IPS DF 6.9 (cell line): Measurements from ENCODE around the gene CYTH1.

ENCODE experiments used
- DNase-seq: peaks from one replicate; pipeline ENCODE4 v3.0.0-alpha.2; 2013; ENCODE audit warnings: low read depth, low spot score
- H3K27ac ChIP-seq: one replicate; pipeline ENCODE4 v1.5.1; 2013; ENCODE audit warnings: low read length, control low read depth
- H3K27me3 ChIP-seq: 2 replicates; pipeline ENCODE4 v1.6.1; 2013; ENCODE audit warnings: mild to moderate bottlenecking, low read length; ENCODE audit not compliant: control insufficient read depth, insufficient read depth
- H3K36me3 ChIP-seq: 2 replicates; pipeline ENCODE4 v1.6.1; 2013; ENCODE audit warnings: low read length; ENCODE audit not compliant: control insufficient read depth, insufficient read depth
- H3K4me1 ChIP-seq: 2 replicates; pipeline ENCODE4 v1.6.1; 2013; ENCODE audit warnings: low read length; ENCODE audit not compliant: control insufficient read depth, insufficient read depth
- H3K4me3 ChIP-seq: 2 replicates; pipeline ENCODE4 v1.5.1; 2013; ENCODE audit warnings: mild to moderate bottlenecking, low read length
- H3K9me3 ChIP-seq: 2 replicates; pipeline ENCODE4 v1.6.1; 2013; ENCODE audit warnings: low read length, inconsistent platforms; ENCODE audit not compliant: control insufficient read depth, insufficient read depth
- WGBS: extraction: QIAGEN DNeasy Blood & Tissue Kit; methylation state at CpG from one replicate; pipeline ENCODE4 v1.1.7; 2013; ENCODE audit warnings: mixed read lengths, missing lambda C conversion rate; ENCODE audit not compliant: insufficient read length, insufficient coverage; 5-methylcytosine and 5-hydroxymethylcytosine counted together

The CYTH1 gene

DNA sequence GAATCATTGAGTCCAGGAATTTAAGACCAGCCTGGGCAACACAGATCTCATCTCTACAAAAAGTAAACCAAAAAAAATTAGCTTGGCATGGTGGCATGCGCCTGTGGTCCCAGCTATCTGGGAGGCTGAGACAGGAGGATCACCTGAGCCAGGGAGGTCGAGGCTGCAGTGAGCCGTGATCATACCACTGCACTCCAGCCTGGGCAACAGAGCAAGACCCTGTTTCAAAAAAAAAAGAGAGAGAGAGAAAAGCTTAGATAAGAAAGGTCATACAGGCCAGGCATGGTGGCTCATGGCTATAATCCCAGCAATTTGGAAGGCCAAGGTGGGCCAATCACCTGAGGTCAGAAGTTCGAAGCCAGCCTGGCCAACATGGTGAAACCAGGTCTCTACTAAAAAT lies 141.4 kb downstream of the CYTH1 start:
- Histone ChIP-seq H3K9me3 (no peaks in the 10 kb centered on the region), H3K36me3 (no peaks in the 10 kb centered on the region), H3K4me1 (no peaks in the 10 kb centered on the region), H3K27me3 (no peaks in the 10 kb centered on the region), H3K4me3 (no peak overlapping the region), H3K27ac (no peak overlapping the region)
- WGBS = no CpG with 5 or more reads among the region's 4 CpGs
- DNase-seq = no peak

DNA sequence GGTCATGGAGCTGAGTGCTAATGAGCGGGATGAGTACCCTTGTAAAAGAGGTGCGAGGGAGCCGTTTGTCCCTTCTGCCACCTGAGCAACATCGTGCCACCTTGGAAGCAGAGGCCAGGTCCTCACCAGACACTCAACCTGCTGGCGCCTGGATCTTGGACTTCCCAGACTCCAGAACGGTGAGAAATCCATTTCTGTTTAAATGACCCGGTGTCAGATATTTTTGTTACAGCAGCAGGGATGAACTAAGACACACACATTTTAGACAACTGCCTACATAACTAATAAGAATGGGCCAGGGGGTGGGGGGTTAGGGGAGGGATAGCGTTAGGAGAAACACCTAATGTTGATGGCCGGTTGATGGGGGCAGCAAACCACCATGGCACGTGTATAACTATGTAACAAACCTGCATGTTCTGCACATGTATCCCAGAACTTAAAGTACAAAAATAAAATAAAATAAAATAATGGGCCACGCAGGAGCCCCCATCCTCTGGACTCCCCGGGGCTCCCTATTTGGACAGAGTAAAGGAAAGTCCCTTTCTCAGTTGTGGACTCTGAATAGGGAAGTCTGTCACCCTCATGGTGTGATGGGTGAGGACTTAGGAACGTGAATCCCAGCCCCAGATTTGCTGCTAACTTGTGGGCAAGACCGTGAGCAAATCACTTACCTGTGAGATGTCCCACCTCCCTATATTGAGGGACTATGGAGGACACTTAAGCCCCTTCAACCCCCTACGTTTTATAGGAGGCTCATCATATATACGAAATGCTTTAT lies 144.2 kb downstream of the CYTH1 start:
- no CpG with 5 or more reads among the region's 16 CpGs for WGBS
- Histone ChIP-seq H3K27me3 (no peaks in the 10 kb centered on the region), H3K36me3 (no peaks in the 10 kb centered on the region), H3K4me1 (no peaks in the 10 kb centered on the region), H3K27ac (no peak overlapping the region), H3K4me3 (no peak overlapping the region), H3K9me3 (no peaks in the 10 kb centered on the region)
- DNase-seq = no peak

DNA sequence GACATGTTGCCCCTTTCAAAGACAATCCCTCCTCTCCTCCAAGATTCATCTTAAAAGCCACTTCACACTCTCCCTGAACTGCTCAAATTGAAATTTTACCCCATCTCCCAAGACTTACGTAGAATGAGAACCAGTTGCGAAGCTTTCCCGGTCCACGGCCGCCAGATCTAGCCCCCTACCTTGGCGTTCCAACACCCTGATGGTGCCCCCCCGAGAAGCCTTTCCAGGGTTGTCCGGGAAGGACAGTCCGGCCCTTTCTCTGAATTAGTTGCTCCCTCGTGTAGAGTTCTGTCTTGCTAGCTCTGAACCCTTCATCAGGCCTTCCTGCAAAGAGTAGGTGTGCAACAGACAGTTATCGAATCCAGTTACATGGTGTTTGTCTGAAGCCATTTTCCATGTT lies 144.9 kb downstream of the CYTH1 start:
- no CpG with 5 or more reads among the region's 11 CpGs for WGBS
- H3K27me3 ChIP-seq = no peaks in the 10 kb centered on the region
- no peak overlapping the region for H3K27ac ChIP-seq
- DNase-seq = no peak
- H3K9me3 ChIP-seq = no peaks in the 10 kb centered on the region
- H3K4me1 ChIP-seq = no peaks in the 10 kb centered on the region
- no peaks in the 10 kb centered on the region for H3K36me3 ChIP-seq
- no peak overlapping the region for H3K4me3 ChIP-seq

DNA sequence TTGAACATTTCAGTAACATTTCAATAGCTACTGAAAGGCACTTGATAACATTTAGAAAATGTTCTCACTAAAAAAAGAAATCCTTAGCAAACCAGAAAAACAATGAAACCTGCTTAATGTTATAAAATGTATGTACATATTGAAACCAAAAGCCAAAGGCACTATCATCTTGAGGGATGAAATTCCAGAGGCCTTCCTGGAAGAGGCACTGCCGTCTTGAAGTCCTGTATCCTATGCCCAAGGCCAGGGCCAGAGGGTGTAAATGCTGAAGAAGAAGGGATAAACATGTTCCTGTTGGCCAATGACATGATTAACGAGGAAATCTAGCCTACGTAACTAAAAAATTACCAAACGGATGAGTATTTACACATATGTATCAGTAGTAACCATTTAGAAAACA lies 147.9 kb downstream of the CYTH1 start:
- WGBS = no CpG with 5 or more reads among the region's 4 CpGs
- Histone ChIP-seq H3K4me1 (no peaks in the 10 kb centered on the region), H3K27me3 (no peaks in the 10 kb centered on the region), H3K9me3 (no peaks in the 10 kb centered on the region), H3K36me3 (no peaks in the 10 kb centered on the region), H3K27ac (no peak overlapping the region), H3K4me3 (no peak overlapping the region)
- DNase-seq = no peak

DNA sequence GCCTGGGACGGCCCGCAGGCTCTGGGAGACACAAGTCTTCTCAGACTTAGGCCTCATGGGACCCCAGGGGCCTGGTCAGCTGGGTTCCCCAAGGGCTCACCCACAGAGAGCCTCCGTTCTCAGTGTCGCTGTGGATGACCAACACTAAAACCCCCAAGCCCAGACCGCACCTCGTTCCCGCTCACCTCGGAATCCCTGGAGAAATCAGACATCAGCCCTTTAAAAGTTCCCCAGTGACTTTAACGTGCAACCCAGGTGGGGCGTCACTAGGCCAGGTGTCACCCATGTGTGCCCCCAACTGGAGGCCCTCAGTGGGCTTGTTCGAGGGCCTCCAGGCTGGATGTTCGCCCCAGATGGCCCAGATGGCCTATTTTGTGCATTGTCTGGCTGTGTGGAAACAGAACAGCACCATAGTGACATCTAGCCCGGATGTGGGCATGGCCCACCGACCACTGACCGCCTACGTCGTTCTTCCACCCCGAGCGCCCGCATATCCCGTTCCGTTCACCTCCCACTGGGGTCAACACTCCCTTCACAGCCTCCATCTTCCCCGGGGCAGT lies 152.6 kb downstream of the CYTH1 start:
- H3K4me1 ChIP-seq = no peaks in the 10 kb centered on the region
- H3K27ac ChIP-seq = no peak overlapping the region
- H3K4me3 ChIP-seq = no peak overlapping the region
- DNase-seq = no peak
- no peaks in the 10 kb centered on the region for H3K36me3 ChIP-seq
- no peaks in the 10 kb centered on the region for H3K9me3 ChIP-seq
- no CpG with 5 or more reads among the region's 23 CpGs for WGBS
- H3K27me3 ChIP-seq = no peaks in the 10 kb centered on the region

DNA sequence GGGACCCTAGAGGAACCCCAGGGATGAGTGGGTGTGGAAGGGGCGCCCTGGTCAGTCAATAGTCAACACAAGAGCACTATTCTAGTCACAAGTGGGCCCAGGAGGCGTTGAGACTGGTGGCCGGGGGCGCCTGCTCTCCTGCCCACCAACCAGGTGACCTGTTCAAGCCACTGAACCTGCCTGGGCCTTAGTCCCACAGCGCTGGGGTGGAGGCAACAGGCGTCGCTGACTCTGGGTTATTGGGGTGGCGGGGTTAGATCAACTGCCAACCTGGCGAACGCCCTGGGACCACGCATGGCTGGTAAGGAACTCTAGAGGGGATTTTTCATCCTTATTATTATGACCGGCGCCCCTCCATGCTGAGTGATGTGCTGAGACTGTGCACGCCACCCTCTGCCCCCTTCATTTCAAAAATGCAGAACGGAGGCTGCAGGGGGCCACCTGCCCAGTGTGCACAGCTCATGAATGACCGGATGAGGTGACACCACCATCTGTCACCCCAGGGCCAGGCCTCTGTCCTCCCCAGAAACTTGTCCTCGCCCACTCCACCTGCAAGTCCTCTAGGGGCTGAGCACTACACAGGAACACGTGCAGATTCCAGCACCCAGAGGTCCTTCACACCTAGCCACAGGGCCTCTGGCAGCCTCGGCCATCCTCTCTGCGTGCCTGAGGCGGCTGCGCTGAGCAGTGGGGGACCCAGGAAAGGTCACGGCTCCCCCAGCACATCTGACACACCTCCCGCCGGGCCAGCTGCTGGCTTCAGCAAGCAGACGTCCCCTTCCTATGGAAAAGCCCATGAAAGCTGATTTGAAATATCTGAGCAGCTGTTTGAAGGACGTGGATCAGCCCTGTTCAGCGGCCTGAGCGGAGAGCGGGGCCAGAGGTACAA lies 153.3 kb downstream of the CYTH1 start:
- Histone ChIP-seq H3K9me3 (no peaks in the 10 kb centered on the region), H3K36me3 (no peaks in the 10 kb centered on the region), H3K4me1 (no peaks in the 10 kb centered on the region), H3K27me3 (no peaks in the 10 kb centered on the region), H3K27ac (no peak overlapping the region), H3K4me3 (no peak overlapping the region)
- no peak for DNase-seq
- WGBS = no CpG with 5 or more reads among the region's 30 CpGs

DNA sequence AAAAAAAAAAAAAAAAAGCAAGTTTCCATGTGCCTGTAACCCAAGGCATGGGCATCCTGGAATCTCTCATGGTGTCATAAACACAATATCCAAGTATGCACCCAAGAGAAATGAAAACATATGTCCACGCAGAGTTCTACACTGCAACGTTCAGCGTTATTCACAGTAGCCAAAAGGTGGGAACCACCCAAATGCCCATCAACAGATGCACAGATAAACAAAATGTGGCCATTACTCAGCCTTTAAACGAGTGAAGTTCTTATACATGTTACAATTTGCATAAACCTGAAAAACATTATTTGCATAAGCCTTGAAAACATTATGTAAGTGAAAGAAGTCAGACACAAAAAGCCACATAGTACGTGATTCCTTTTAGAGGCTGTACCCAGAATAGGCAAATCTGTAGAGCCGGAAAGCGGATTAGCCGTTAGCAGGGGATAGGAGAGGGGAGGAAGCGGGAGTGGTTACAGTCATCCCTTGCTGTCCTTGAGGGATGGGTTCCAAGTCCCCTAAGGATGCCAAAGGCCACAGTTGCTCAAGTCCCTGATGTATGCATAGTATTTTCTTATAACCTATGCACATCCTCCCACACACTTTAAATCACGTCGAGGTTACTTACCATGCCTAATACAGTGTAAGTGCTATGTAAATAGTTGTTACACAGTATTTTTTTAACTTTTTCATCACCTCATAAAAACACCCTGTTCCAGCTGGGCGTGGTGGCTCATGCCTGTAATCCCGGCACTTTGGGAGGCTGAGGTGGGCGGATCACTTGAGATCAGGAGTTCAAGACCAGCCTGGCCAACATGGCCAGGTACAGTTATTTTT lies 157.5 kb downstream of the CYTH1 start:
- no peak for DNase-seq
- Histone ChIP-seq H3K36me3 (no peaks in the 10 kb centered on the region), H3K27ac (no peak overlapping the region), H3K27me3 (no peaks in the 10 kb centered on the region), H3K9me3 (no peaks in the 10 kb centered on the region), H3K4me1 (no peaks in the 10 kb centered on the region), H3K4me3 (no peak overlapping the region)
- WGBS = no CpG with 5 or more reads among the region's 14 CpGs
